ENCODE results near the gene DAP. TPM values are rescaled to one million over a fixed set of nuclear protein-coding genes. Genes with fewer than 3 reads are reported as not detected.

DAP gene
- total RNA-seq, 1 experiment from 2014 or later = 106 TPM

- Histone ChIP-seq H3K9me2 (replicated peaks; ENCODE audit: low read length) (no peaks in the 10 kb centered on the region), H3K4me3 (ENCODE audit: low read length) (no peak overlapping the region), H2AFZ (ENCODE audit: low read length) (no peak overlapping the region), H3K4me2 (ENCODE audit: low read length) (no peak overlapping the region), H3K27me3 (ENCODE audit: low read length) (no peaks in the 10 kb centered on the region), H3K27ac (ENCODE audit: low read length) (0 out of 2 replicates have a peak overlapping the region, but pooled peaks have one; percentile 0), H3K9ac (ENCODE audit: low read length) (no peak overlapping the region), H4K20me1 (ENCODE audit: low read length) (no peaks in the 10 kb centered on the region), H3K79me2 (ENCODE audit: low read length) (peaks cover 72% of the 10 kb centered on the region), H3F3A (ENCODE audit: low read length, unreplicated experiment) (peaks cover 35% of the 10 kb centered on the region), H3K9me3 (ENCODE audit: low read length) (no peaks in the 10 kb centered on the region), H3K4me1 (ENCODE audit: insufficient read depth, low read length) (peaks cover 60% of the 10 kb centered on the region), H3K36me3 (ENCODE audit: low read depth, low read length) (peaks cover 45% of the 10 kb centered on the region; the same call in 1 of the 2 replicates)
- ChIA-PET CTCF (no interaction called here), POLR2A (ENCODE audit: unreplicated experiment) (no interaction called here)
- DNase-seq (no peak), ATAC-seq (no peak)
- TF ChIP-seq EZH2phosphoT487 (IDR thresholded peaks at IDR 0.05; ENCODE audit: borderline replicate concordance, low read length) = no peak
- TF ChIP-seq, protein P1, sequence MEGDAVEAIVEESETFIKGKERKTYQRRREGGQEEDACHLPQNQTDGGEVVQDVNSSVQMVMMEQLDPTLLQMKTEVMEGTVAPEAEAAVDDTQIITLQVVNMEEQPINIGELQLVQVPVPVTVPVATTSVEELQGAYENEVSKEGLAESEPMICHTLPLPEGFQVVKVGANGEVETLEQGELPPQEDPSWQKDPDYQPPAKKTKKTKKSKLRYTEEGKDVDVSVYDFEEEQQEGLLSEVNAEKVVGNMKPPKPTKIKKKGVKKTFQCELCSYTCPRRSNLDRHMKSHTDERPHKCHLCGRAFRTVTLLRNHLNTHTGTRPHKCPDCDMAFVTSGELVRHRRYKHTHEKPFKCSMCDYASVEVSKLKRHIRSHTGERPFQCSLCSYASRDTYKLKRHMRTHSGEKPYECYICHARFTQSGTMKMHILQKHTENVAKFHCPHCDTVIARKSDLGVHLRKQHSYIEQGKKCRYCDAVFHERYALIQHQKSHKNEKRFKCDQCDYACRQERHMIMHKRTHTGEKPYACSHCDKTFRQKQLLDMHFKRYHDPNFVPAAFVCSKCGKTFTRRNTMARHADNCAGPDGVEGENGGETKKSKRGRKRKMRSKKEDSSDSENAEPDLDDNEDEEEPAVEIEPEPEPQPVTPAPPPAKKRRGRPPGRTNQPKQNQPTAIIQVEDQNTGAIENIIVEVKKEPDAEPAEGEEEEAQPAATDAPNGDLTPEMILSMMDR (conservative IDR thresholded peaks at IDR 0.05; ENCODE audit: low read depth, low read length) = no peak
- no peak for TF ChIP-seq EZH2 (IDR thresholded peaks at IDR 0.05; ENCODE audit: low read length, unreplicated experiment)
- BruUV-seq (replicated peaks) = no TSS peak
- intact Hi-C loops (cut with micrococcal nuclease) = loop anchor here (5.0 to 10.0 kb wide), 4 partner anchors 37 to 795 kb away; no protein-coding TSS in a partner anchor
Measured at GRCh38 chr5:10699987-10700386, 61.0 kb downstream of the DAP start.

- H3K9me3 ChIP-seq (ENCODE audit: low read length) = no peaks in the 10 kb centered on the region
- peaks cover 32% of the 10 kb centered on the region for H3F3A ChIP-seq (ENCODE audit: low read length, unreplicated experiment)
- no peak for DNase-seq
- H3K4me3 ChIP-seq (ENCODE audit: low read length) = no peak overlapping the region
- H4K20me1 ChIP-seq (ENCODE audit: low read length) = no peaks in the 10 kb centered on the region
- no peaks in the 10 kb centered on the region for H3K27me3 ChIP-seq (ENCODE audit: low read length)
- no peak overlapping the region for H2AFZ ChIP-seq (ENCODE audit: low read length)
- H3K4me2 ChIP-seq (ENCODE audit: low read length) = no peak overlapping the region
- H3K9ac ChIP-seq (ENCODE audit: low read length) = no peak overlapping the region
- peaks cover 76% of the 10 kb centered on the region for H3K79me2 ChIP-seq (ENCODE audit: low read length)
- POLR2A ChIA-PET (ENCODE audit: unreplicated experiment) = no interaction called here
- H3K4me1 ChIP-seq (ENCODE audit: insufficient read depth, low read length) = peaks cover 60% of the 10 kb centered on the region
- BruUV-seq (replicated peaks) = no TSS peak
- H3K9me2 ChIP-seq (replicated peaks; ENCODE audit: low read length) = no peaks in the 10 kb centered on the region
- intact Hi-C loops (cut with micrococcal nuclease) = loop anchor here (5.0 to 10.0 kb wide), 3 partner anchors 213 to 795 kb away; no protein-coding TSS in a partner anchor
- no peak for ATAC-seq
- 0 out of 2 replicates have a peak overlapping the region, but pooled peaks have one; percentile 0 for H3K27ac ChIP-seq (ENCODE audit: low read length)
- TF ChIP-seq EZH2phosphoT487 (IDR thresholded peaks at IDR 0.05; ENCODE audit: borderline replicate concordance, low read length) (no peak), EZH2 (IDR thresholded peaks at IDR 0.05; ENCODE audit: low read length, unreplicated experiment) (no peak)
- TF ChIP-seq, protein P1 (conservative IDR thresholded peaks at IDR 0.05; ENCODE audit: low read depth, low read length) = no peak
- CTCF ChIA-PET = no interaction called here
- H3K36me3 ChIP-seq (ENCODE audit: low read depth, low read length) = peaks cover 45% of the 10 kb centered on the region; the same call in 1 of the 2 replicates
Measured at GRCh38 chr5:10699281-10699874, 61.7 kb downstream of the DAP start.

Data from PC-3 (cell line).